ENCODE data around the gene PTPRN2. TPM values are rescaled to one million over a fixed set of nuclear protein-coding genes. Genes with fewer than 3 reads are reported as not detected.

PTPRN2 gene
- total RNA-seq, 1 donor from 2014 or later: 1.8 TPM

DNA sequence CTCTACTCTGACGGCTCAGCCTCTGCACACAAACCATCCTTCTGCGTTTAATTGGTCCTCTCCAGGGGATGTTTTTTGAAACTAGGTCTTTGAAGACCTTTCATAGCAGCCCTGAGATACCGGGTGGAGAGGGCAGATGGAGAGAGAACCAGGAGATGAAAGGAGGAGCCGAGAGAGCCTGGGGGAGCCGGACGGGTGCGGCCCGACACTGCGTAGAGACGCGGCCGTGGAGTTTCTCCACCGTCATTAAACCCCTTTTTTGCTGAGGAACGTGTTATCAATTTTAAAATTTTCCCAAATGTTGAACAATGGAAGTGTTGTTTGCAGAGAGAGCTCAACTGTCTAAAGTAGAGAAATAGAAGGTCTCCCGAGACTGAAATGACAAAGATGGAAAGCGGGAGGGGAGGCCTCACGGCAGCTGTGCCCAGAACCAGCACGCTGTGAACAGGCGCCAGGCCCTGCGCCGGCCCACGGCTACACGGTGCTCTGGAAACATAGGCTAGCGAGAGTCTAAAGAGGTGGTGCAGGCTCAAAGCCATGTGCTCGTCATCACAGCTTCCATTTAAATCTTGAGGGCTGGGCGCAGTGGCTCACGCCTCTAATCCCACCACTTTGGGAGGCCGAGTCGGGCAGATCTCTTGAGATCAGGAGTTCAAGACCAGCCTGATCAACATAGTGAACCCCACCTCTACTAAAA lies 307.0 kb downstream of the PTPRN2 start:
- H3K4me1 Mint-ChIP-seq: no peaks in the 10 kb centered on the region
- no peak overlapping the region for H3K4me3 Mint-ChIP-seq
- TF ChIP-seq, protein P1, sequence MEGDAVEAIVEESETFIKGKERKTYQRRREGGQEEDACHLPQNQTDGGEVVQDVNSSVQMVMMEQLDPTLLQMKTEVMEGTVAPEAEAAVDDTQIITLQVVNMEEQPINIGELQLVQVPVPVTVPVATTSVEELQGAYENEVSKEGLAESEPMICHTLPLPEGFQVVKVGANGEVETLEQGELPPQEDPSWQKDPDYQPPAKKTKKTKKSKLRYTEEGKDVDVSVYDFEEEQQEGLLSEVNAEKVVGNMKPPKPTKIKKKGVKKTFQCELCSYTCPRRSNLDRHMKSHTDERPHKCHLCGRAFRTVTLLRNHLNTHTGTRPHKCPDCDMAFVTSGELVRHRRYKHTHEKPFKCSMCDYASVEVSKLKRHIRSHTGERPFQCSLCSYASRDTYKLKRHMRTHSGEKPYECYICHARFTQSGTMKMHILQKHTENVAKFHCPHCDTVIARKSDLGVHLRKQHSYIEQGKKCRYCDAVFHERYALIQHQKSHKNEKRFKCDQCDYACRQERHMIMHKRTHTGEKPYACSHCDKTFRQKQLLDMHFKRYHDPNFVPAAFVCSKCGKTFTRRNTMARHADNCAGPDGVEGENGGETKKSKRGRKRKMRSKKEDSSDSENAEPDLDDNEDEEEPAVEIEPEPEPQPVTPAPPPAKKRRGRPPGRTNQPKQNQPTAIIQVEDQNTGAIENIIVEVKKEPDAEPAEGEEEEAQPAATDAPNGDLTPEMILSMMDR (IDR thresholded peaks at IDR 0.05): no peak
- intact Hi-C loops (cut with micrococcal nuclease): no loop called here
- ATAC-seq (ENCODE audit: low read depth) (no peak), DNase-seq (no peak)
- H3K27me3 Mint-ChIP-seq: no peaks in the 10 kb centered on the region
- H3K9me3 Mint-ChIP-seq: no peaks in the 10 kb centered on the region
- no peak overlapping the region for H3K27ac Mint-ChIP-seq
- CTCF ChIA-PET: no interaction called here
- H3K36me3 Mint-ChIP-seq (ENCODE audit: low read depth): no peaks in the 10 kb centered on the region
- POLR2A ChIA-PET: no interaction called here

DNA sequence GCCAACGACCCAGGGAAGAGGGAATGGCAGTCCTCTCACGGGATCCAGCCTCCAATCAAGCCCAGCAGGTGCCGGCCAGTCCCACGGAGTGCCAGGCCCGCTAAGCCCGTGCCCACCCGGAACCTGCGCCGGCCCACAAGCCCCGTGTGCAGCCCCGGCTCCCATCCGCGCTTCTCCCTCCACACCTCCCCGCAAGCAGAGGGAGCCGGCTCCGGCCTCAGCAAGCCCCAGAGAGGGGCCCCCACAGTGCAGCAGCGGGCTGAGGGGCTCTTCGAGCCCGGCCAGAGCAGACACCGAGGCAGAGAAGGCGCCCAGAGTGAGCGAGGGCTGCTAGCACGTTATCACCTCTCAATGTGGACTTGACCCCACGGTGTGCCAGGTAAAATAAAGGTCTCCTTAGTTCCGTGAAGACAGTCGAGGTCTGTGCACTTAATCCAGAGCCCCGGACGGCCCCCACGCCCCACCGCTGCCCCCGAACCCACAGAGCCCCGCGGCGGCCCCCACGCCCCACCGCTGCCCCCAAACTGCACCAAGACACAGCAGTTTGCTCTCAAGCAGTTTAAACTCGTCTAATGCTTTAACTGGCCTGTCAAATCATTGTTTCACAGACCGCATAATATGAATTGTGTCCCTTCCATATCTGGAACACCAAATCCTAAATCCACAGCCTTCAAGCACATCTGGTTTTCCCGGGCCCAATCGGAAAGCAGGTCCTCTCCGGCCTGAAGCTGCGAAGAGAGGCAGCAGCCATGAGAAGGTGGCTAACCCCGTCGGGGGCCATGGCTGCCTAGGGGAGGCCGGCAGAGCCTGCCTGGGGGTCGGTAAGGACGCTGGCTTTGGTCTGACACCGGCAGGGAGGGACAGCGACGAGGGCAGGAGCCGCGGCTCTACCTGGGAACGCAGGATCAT lies 307.8 kb downstream of the PTPRN2 start:
- intact Hi-C loops (cut with micrococcal nuclease): no loop called here
- DNase-seq: no peak
- ChIA-PET POLR2A (no interaction called here), CTCF (no interaction called here)
- Mint-ChIP-seq H3K36me3 (ENCODE audit: low read depth) (no peaks in the 10 kb centered on the region), H3K27ac (no peak overlapping the region), H3K27me3 (no peaks in the 10 kb centered on the region), H3K9me3 (no peaks in the 10 kb centered on the region), H3K4me1 (no peaks in the 10 kb centered on the region), H3K4me3 (no peak overlapping the region)
- no peak for ATAC-seq (ENCODE audit: low read depth)
- TF ChIP-seq, protein P1 (IDR thresholded peaks at IDR 0.05): no peak

DNA sequence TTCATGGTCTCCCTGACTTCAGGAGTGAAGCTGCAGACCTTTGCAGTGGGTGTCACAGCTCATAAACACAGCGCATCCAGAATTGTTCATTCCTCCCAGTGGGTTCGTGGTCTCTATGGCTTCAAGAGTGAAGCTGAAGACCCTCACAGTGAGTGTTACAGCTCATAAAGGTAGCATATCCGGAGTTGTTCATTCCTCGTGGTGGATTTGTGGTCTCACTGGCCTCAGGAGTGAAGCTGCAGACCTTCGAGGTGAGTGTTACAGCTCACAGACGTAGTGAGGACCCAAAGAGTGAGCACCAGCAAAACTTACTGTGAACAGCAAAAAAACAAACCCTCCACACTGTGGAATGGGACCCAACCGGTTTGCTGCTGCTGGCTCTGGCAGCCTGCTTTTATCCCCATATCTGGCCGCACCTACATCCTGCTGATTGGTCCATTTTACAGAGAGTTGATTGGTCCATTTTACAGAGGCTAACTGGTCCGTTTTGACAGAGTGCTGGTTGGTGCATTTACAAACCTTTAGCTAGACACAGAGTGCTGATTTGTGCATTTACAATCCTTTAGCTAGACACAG lies 308.8 kb downstream of the PTPRN2 start:
- Mint-ChIP-seq H3K36me3 (ENCODE audit: low read depth) (no peaks in the 10 kb centered on the region), H3K4me1 (no peaks in the 10 kb centered on the region), H3K27me3 (no peaks in the 10 kb centered on the region), H3K27ac (no peak overlapping the region), H3K4me3 (no peak overlapping the region), H3K9me3 (no peaks in the 10 kb centered on the region)
- TF ChIP-seq, protein P1 (IDR thresholded peaks at IDR 0.05): no peak
- intact Hi-C loops (cut with micrococcal nuclease): no loop called here
- DNase-seq (no peak), ATAC-seq (ENCODE audit: low read depth) (no peak)
- CTCF ChIA-PET: no interaction called here
- POLR2A ChIA-PET: no interaction called here

DNA sequence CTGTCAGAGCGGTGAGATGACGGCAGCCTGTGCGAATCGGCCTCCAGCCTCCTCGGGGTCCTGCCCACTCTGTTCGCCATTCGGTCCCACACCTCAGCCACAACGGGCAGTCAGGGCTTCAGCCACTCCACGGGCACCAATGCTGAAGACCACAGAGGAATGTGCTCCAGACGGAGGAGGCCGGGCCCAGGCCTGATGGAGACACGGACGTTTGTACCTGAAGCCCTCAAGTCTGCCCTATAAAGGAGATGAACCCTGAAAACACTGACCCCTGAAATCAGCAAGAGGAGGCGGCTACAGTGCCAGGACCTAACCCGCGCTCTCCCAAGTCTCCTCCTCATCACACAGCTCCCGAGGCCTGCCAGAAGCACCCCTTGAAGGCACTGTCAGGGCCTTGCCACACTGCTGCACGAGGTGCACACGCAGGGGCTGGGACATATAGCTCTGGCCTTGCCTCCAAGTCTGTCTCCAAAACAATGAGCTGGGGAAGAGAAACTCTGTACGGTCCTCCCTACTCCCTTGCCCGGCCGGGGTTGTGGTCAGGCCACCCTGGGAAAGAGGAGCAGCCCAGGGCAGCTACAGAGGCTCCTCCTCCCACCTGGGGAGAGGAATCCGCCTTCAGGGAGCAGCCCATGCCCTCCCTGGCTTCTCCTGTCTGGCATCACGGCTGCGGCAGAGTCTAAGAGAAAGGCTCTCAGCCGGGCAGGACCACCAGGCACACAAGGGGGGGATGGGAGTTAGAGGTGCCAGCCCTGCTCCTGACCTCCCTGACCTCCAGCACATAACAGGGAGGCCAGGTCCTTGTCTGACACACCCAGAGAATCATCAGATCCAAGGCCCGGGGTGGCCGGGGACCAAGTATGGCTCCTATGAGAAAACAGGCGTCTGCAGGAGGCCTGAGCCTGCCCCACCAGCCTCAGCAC lies 310.1 kb downstream of the PTPRN2 start:
- TF ChIP-seq, protein P1 (IDR thresholded peaks at IDR 0.05): no peak
- no peak overlapping the region for H3K27ac Mint-ChIP-seq
- intact Hi-C loops (cut with micrococcal nuclease): no loop called here
- POLR2A ChIA-PET: no interaction called here
- H3K9me3 Mint-ChIP-seq: no peaks in the 10 kb centered on the region
- no peaks in the 10 kb centered on the region for H3K36me3 Mint-ChIP-seq (ENCODE audit: low read depth)
- no peaks in the 10 kb centered on the region for H3K4me1 Mint-ChIP-seq
- DNase-seq: no peak
- no peak for ATAC-seq (ENCODE audit: low read depth)
- H3K27me3 Mint-ChIP-seq: no peaks in the 10 kb centered on the region
- CTCF ChIA-PET: no interaction called here
- H3K4me3 Mint-ChIP-seq: no peak overlapping the region
